Fibroblast of lung (primary cell): ENCODE measurements around the gene CASP10.

ENCODE experiments used
- CTCF ChIP-seq, 2 donors: IDR thresholded peaks in 1 of 2; conservative IDR thresholded peaks in 1 of 2; 1 replicate in 1 of 2; 2 replicates in 1 of 2; pipeline ENCODE4 v1.5.1; 2011 to 2012; ENCODE audit warnings: low read length in 2 of 2, control low read depth in 1 of 2, inconsistent platforms in 1 of 2, low read depth in 1 of 2, mild to moderate bottlenecking in 1 of 2
- EZH2 ChIP-seq: IDR thresholded peaks from 2 replicates; pipeline ENCODE4 v1.5.1; 2012; ENCODE audit warnings: low read length, control low read depth, mild to moderate bottlenecking; ENCODE audit errors: missing control alignments

- TF ChIP-seq CTCF (conservative IDR thresholded peaks at IDR 0.05 in 1 of 2, IDR thresholded peaks at IDR 0.05 in 1 of 2; ENCODE audit: low read depth in 1 of 2, low read length in 2 of 2) (no peak), EZH2 (no peak)
Measured at GRCh38 chr2:201180010-201180409, 2.9 kb upstream of the CASP10 start.
